PFSK-1 (cell line): ENCODE results near the gene OR51B4.

Experiments used
- POLR2AphosphoS5 ChIP-seq: IDR thresholded peaks from 2 replicates; pipeline ENCODE4 v1.6.1; 2012; ENCODE audit warnings: low read depth, mild to moderate bottlenecking, control low read depth, low read length, moderate library complexity
- TAF1 ChIP-seq: IDR thresholded peaks from 2 replicates; pipeline ENCODE4 v1.6.1; 2012; ENCODE audit warnings: low read length, control low read depth, borderline replicate concordance; ENCODE audit not compliant: insufficient read depth
- TF ChIP-seq, protein P1 (sequence below), 2 experiments: IDR thresholded peaks; 2 replicates each; pipeline versions ENCODE4 v1.6.1 to v1.8.0; 2011 to 2012; ENCODE audit warnings: low read depth in 2 of 2, low read length in 2 of 2, control low read depth in 1 of 2, inconsistent platforms in 1 of 2, mild to moderate bottlenecking in 1 of 2, moderate library complexity in 1 of 2; ENCODE audit not compliant: insufficient read depth in 1 of 2

- TF ChIP-seq POLR2AphosphoS5 (no peak), TAF1 (no peak)
- TF ChIP-seq, protein P1, sequence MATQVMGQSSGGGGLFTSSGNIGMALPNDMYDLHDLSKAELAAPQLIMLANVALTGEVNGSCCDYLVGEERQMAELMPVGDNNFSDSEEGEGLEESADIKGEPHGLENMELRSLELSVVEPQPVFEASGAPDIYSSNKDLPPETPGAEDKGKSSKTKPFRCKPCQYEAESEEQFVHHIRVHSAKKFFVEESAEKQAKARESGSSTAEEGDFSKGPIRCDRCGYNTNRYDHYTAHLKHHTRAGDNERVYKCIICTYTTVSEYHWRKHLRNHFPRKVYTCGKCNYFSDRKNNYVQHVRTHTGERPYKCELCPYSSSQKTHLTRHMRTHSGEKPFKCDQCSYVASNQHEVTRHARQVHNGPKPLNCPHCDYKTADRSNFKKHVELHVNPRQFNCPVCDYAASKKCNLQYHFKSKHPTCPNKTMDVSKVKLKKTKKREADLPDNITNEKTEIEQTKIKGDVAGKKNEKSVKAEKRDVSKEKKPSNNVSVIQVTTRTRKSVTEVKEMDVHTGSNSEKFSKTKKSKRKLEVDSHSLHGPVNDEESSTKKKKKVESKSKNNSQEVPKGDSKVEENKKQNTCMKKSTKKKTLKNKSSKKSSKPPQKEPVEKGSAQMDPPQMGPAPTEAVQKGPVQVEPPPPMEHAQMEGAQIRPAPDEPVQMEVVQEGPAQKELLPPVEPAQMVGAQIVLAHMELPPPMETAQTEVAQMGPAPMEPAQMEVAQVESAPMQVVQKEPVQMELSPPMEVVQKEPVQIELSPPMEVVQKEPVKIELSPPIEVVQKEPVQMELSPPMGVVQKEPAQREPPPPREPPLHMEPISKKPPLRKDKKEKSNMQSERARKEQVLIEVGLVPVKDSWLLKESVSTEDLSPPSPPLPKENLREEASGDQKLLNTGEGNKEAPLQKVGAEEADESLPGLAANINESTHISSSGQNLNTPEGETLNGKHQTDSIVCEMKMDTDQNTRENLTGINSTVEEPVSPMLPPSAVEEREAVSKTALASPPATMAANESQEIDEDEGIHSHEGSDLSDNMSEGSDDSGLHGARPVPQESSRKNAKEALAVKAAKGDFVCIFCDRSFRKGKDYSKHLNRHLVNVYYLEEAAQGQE (IDR thresholded peaks at IDR 0.05; ENCODE audit: insufficient read depth in 1 of 2, low read depth in 2 of 2, low read length in 2 of 2), result no peak
Measured at GRCh38 chr11:5297721-5298323, 3.9 kb downstream of the OR51B4 start.
